Superior temporal gyrus (tissue), 1 donor: ENCODE results near the gene ILKAP.

ENCODE experiments used
- DNase-seq: peaks from one replicate; pipeline ENCODE4 v3.0.0-alpha.2; 2016; ENCODE audit errors: extremely low spot score

Gene ILKAP

GRCh38 chr2:238164906-238165287, 38.6 kb downstream of the ILKAP start:
- DNase-seq, result no peak

DNA sequence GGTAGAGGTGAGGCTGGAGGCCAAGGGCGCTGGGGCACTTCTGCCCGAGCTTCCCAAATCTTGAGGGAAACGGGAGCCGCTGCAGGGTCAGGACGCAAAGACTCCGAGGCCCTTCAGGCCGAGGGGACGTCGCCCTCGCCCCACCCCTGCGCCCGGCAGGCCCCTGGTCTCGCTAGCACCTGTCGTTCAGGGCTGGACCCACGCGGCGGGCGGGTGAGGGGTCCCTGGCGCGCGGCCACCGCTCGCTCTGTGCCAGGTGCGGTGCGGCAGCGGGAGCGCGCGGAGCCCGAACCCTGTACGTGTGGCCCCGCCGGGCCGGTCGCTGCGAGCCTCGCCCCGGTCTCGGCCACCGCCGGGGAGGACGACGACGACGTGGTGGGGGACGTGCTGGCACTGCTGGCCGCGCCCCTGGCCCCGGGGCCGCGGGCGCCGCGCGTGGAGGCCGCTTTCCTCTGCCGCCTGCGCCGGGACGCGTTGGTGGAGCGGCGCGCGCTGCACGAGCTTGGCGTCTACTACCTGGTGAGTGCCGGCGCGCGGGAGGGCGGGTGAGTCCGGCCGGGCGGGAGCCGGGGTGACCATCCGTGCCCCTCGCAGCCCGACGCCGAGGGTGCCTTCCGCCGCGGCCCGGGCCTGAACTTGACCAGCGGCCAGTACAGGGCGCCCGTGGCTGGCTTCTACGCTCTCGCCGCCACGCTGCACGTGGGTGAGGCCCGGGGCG, 39.9 kb downstream of the ILKAP start:
- DNase-seq, result no peak

GRCh38 chr2:238162846-238163441, 40.6 kb downstream of the ILKAP start:
- no peak for DNase-seq

DNA sequence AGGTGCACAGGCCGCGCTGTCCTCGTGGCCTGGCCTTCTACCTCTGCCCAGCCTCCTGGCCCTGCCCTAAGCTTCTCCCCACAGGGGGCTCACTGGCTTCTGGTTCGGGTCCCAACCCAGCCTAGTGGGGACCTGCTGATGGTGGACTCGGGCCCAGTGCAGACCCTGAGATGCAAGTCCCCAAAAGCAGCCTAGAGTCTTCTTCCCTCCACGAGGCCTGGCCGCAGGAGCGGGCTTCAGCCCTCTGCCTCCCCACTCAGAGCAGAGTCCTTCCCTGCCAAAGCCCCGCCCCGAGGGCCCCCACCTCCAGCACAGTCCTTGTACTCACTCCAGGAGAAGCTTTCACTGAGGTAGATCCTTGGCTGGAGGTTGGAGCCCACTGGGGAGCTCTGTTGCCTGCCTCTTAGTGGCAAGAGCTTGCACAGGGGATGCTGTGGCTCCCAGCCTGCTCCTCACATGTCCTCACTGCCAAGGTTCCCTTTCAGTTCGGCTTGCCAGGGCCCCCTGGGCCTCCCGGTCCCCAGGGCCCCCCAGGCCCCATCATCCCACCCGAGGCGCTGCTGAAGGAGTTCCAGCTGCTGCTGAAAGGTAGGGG, 41.1 kb downstream of the ILKAP start:
- no peak for DNase-seq

DNA sequence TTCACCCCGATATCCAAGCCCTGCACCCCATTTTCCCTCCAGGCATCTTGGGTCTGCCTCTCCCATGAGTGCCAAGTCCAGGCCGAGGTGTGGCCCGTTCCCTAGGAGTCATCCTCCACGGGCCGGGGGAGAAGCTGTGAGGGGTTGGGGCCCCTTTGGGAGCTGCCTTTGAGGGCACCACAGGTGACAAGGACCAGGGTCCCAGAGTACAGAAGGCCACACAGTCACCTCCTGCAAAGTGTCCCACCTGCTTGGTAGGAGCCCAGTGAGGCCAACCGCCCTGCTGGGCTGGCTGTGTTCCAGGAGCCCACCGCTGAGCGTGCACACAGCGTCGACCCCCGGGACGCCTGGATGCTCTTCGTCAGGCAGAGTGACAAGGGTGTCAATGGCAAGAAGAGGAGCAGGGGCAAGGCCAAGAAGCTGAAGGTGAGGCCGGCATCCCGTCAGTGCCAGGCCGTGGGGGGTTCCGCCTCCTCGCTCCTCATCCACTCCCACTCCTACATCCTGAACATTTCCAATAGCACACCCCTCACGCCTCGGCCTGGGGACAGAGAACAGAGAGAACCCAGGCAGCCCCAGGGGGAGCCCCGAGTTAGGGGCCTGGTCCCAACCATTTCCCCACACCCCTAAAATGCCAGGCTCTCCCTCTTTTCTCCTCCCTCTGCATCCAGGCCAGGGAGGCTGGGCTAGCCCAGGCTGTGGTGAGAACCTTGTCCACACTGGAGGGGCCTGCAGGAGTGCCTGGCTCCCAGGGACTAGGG, 42.0 kb downstream of the ILKAP start:
- no peak for DNase-seq

- DNase-seq, result no peak
These were observed 43.0 kb downstream of the ILKAP start for GRCh38 chr2:238160206-238161129.

DNA sequence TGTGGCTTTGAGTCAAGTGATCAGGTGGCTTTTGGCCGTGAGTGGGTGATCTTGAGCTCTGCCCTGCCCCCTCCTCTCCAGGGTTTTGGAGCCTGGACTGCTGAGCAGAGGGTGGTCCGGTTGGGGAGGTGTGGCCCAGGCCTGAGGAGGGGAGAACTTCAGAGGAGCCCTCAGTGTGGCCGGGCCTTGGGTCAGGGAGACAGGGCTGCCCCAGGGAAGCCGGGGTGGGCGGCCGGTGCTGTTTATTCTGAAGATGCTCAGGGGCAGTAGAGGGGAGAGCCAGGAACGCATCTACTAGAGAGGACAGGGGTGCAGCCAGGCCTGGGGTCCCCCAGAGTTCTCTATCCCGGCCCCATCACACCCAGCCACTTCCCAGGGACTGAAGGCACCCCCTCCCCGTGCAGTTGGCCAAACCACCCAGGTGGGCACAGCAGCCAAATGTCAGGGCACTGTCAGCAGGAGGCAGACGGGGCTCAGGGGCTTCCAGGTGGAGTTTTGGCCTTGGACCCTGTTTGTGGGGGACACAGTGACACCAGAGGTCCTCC, 43.8 kb downstream of the ILKAP start:
- no peak for DNase-seq

- no peak for DNase-seq
These were observed 44.4 kb downstream of the ILKAP start for GRCh38 chr2:238159071-238159539.

DNA sequence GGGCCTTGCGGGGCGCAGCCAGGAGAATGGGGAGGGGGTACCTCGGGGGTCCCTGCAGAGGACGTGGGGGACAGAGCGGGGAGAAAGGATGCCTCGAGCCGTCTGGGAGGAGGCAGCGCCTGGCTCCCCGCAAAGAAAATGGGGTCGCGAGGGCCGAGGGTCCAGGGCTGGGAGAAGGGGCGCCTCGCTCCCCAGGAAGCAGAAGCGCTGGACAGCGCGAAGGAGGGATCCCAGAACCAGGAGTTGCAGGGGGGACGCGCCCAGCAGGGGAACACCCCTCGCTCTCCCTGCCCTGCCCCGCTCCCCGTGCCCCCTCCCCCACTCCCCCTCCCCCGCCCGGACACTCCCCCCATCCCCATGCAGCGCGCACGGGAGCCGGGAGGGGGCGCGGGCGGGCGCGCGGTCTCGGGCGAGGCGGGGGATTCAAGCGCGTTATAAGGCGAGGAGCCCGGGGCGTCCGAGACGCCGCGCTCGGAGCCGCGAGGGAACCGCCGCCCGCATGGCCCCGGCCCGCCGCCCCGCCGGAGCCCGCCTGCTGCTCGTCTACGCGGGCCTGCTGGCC, 44.9 kb downstream of the ILKAP start, which contains the start of gene ERFE:
Gene ERFE, plus strand, starts transcription at position 462 of the 562 bp plus-strand sequence. Its CDS starts 38 bp downstream, at position 500.
- DNase-seq, result no peak

- DNase-seq, result no peak
These were observed 45.4 kb downstream of the ILKAP start for GRCh38 chr2:238158018-238158508.

DNA sequence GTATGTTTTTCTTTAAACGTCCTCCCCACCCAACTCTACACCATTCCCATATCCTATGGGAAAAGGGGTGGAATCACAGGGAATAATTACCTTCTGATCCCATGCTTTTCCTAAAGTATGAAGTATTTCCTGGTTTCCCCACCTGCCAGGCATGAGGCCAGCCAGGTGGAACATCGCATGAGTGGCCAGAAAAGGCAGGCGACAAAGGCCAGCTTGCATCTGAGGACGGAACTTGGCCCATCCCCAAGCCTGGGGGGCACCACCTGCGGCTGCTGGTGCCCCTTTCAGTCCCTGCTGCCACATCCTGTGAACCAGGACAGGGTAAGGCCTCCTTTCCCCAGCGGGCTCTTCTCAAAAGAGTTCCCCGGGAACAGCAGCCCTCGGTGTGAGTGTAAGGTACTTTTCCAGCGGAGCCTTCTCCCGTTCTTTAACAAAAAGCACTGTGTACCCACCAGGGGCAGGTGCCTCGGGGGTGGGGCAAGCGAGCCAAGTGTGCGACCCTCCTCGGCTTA, 45.9 kb downstream of the ILKAP start:
- no peak for DNase-seq

DNA sequence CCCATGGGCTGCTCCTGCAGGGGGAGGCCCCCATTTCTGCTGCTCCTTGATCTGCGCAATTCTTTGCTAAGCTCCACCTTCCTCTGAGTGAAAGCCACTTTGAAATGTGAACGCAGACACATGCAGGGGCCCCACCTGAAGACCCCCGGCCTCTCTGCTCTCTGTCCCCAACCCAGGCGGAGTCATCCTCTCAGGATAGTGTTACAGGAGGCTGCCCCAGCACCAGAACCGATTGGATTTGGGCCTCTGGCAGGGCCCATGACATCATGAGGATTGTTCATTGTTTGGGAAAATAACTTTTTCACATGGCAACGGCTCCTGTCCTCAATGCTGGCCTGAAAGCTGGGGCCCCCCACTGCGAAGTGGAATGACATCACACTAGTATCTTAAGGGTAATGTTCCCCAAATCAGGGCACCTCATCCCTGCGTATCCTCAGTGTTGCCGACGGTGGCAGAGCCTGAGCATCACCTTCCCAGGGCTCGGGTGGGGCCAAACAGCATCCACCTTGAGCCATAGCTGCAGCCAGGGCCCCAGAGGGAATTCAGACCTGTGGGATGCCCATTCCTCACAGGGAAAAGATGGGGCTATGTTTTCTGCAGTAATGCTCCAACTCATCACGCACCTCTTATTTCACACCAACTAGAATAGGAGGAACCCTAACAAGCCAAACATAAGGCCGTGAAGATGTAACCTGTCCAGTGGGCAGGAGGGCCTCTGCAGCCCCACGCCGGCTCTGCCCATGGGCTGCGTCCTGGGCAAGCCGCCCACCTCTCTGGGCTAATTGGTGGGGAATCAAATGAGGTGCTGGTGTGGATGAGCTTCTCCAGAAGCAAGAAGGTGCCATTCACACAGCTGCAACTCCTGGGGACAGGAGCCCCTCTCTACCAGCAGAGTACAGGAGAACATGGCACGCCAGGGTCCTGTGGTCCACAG, 47.5 kb downstream of the ILKAP start:
- no peak for DNase-seq

GRCh38 chr2:238155051-238155760, 48.3 kb downstream of the ILKAP start:
- no peak for DNase-seq

- DNase-seq, result no peak
These were observed 48.9 kb downstream of the ILKAP start for GRCh38 chr2:238154570-238154969.

- DNase-seq, result no peak
These were observed 50.5 kb downstream of the ILKAP start for GRCh38 chr2:238152771-238153688.

DNA sequence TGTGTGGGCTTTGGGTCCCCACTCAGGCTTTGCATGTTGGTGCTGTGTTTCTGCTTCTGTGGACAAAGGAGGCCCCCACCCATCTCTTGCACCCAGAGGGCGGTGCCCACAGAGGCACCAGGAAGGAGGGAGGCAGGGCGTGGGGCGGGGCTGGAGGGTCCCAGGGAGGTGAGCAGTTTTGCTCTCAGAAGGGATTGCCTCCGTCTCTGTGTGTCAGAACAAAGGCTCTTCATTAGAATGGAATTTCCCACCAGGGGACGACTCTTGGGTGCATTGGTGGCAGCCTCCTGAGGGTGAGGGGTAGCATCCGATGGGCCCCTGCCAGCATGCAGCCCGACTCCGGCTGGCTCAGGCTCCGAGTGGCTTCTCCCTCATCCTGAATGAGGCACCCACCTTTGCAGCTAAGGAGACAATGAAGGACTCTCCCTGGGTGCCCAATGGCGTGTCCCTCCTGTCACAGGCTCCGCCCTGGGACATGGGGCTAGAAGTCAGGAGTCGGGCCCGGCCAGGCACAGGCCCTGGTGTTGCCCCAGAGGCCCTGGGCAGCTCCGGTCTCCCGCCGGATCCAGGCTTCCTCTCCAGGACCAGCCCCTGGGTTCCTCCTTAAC, 51.8 kb downstream of the ILKAP start:
- DNase-seq, result no peak

DNA sequence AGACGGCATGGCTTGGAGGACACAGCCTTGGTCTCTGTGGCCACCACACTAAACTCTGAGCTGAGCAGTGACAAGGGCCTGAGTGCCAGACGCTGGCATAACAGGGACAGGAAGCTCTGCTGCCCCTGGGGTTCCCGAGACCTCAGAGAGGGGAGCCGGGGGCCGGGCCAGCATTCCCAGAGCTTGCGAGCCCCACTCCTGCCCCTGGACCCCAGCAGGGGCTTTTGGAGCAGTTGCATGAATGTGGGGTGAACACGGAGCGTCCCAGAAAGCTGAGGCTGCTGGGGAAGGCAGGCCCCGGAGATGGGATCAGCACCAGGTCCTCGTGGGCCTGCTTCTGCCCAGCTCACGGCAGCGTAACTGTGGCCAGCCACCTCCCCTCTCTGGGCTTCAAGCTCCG, 52.3 kb downstream of the ILKAP start:
- DNase-seq, result no peak
